ENCODE data around the gene SMOC2.

The SMOC2 gene, protein sequence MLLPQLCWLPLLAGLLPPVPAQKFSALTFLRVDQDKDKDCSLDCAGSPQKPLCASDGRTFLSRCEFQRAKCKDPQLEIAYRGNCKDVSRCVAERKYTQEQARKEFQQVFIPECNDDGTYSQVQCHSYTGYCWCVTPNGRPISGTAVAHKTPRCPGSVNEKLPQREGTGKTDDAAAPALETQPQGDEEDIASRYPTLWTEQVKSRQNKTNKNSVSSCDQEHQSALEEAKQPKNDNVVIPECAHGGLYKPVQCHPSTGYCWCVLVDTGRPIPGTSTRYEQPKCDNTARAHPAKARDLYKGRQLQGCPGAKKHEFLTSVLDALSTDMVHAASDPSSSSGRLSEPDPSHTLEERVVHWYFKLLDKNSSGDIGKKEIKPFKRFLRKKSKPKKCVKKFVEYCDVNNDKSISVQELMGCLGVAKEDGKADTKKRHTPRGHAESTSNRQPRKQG

DNA sequence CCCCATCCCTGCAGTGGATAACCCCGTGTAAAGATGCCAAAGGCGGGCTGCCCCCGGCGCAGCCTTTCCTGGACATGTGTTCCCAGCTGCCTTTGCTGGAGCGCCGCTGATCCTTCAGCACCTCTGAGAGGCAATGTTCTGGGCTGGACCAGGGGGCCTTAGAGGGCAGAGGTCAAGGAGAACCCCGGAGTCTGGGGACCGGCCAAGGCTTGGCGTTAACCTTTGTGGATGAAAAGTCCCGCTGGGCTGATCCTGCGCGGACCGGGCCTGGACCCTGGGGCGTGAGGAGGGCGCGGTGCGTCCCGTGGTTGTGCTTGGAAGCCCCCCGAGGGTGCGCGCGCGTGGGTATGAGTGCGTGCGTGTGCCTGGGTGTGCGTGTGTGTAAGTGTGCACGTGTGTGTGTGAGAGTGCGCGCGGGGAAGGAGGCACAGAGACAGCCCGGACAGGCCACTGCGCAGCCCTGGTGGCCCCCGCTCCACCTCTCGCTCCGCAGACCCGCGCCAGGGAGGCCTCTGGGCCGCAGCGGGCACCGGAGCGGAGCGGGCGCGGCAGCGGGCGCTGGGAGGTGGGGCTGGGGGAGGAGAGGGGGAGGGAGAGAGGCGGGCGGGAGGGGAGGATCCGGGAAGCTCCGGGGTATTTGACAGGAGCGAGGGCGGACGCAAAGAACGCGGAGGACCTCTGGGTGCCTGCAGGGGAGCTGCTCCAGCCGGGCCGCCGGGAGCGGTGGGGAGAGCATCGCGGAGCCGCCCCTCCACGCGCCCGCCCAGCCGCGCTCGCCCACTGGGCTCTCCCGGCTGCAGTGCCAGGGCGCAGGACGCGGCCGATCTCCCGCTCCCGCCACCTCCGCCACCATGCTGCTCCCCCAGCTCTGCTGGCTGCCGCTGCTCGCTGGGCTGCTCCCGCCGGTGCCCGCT, at the start of gene SMOC2:
Gene SMOC2 (plus strand): TSS at position 665 of the 914 bp plus-strand sequence. CDS start 187 bp downstream, at position 852.
- DNase-seq (ENCODE audit: low spot score), result no peak

DNA sequence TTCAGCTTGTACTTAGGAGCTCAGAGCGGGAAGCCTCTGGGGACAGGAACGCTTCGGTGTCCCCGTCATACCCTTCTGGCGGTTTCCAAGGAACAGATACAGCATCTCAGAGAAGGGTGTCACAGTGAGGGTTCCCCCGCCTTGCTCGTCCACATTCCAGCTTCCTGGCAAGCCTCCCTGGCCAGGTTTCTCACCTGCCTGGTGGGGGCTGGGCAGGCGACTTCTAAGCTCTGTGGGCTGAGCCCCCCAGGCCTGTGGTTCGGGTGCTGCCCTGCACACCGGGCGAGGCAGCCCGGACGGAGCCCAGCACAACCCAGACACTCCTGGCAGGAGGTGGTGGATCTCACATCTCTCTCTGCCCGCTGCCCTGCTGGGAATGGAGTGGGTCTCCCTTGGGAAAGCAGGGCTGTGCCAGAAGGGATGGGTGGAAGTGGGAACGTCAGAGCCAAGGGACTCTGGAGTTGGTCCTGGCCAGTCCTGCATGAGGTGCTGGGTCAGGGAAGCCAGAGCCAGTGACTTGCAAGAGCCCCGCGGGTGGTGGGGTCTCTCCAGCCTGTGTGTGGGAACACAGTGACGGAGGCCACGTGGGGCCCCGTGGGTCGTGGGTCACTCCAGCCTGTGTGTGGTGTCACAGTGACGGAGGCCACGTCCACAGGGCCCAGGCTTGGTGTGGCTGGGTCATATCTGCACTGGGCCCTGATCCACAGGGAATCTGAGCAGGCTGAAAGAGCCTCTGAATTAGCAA, 47.7 kb upstream of the SMOC2 start:
- no peak for DNase-seq (ENCODE audit: low spot score)

DNA sequence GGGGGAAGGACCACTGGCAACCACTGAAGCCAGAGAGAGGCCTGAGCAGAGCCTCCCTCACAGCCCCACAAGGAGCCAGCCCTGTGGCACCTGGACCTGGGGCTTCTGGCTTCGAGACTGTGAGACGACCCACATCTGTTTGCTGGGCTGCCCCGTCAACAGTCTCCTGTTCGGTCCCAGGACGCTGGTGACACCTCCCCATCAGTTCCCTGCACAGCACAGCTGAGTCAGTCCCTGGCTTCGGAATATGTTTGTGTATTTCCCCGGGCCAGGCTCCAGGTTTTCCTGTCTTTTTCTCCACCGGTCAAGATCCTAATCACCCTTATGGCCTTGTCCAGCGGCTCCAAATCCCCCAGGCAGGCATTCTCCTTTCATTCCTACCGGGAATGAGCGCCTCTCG, 46.4 kb upstream of the SMOC2 start:
- DNase-seq (ENCODE audit: low spot score), result no peak

DNA sequence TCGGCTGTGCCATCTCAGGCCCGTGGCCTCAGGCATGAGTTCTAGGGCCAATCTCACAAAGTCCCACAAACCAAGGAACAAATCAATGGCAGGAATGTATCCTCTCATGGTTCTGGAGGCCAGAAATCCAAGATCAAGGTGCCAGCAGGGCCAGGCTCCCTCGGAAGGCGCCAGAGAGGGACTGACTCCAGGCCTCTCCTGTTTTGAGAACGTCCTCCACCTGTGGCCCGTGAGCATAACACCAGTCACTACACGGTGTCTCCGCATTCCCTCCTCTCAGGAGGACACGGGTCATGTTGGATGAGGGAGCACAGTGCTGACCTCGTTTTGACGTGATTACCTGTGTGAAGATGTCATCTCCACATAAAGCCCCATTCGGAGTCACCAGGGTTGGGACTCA, 45.0 kb upstream of the SMOC2 start:
- DNase-seq (ENCODE audit: low spot score), result no peak

DNA sequence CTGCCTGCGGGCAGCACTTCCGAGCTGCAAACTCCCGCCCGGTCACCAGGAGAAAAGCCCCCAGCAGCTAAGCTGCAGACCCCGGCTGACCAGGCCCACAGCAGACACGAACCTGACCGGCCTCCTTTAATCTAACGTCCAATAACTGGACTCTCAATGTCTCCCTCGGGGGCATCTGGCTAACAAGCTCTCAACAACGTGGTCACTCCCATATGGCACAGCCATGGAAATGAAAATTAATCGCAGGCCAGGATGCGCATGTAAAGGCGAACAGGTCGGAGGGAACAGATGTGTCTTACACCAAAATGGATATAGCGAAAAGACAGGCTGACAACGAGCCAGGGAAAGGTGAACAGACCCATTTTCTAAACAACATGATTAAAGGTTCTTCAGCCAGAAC, 44.4 kb upstream of the SMOC2 start:
- no peak for DNase-seq (ENCODE audit: low spot score)

DNA sequence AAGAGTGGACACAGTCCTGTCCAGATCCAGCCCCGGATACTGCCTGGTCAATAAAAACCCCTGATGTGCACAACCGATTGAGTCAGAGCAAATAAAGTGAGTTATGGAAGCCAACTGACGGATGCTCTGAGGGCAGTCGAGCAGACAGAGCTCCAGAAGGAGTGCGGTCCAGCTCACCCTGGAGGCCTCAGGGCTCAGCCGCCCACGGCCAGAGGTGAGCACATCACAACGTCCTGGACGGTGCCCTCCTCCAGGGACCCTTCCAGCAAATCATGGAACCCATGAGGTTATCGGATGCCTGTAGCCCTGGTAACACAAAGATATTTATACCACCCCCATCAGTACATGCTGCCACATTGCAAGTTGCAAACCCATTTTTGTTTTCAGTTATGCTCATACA, 44.0 kb upstream of the SMOC2 start:
- no peak for DNase-seq (ENCODE audit: low spot score)

DNA sequence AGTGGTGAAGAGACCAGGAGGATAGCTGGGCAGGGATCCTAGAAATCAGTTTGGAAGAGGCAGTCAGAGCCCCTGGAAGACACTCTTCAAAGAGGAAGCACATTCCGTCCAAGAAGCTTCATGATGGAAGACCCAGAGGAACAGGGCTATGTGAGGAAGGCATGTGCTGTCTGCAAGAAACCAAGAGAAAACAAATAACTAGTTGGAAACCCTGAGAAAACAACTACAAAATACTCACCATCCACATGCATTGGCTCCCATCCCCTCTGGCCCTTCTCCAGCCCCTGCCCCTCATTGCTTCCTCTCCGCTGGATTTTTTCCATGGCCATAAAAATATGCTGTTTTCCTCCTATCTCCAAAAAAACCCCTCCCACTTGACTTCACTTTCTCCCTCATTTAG, 40.9 kb upstream of the SMOC2 start:
- DNase-seq (ENCODE audit: low spot score), result no peak

DNA sequence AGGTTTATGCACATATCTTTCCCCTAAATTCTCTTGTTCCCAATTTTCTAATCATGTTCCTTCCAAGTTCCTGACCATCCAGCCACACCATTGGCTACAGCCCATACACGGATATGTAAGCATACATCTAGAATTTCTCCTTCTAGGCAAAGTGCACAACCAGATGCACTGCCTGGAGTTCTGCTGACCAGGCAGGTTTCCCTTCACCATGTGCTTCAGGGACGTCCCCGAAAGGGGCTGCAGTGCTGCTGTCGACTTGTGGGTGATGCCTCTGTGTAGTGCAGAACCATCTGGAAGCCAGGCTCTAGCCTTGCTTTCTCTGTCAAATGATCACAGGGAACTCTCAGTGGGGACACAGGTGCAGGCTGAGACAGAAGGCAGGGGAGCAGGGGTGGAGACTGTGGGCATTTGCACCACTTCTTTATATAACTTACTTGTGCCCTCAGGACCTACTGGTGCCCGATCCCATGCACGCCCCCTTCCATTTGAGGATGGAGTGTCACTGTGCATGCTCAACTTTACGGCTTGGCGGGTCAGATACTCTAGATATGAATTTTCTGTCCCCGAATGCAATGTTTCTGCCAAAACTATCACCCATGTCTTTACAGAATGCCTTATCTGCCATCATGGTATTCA, 37.5 kb upstream of the SMOC2 start:
- no peak for DNase-seq (ENCODE audit: low spot score)

DNA sequence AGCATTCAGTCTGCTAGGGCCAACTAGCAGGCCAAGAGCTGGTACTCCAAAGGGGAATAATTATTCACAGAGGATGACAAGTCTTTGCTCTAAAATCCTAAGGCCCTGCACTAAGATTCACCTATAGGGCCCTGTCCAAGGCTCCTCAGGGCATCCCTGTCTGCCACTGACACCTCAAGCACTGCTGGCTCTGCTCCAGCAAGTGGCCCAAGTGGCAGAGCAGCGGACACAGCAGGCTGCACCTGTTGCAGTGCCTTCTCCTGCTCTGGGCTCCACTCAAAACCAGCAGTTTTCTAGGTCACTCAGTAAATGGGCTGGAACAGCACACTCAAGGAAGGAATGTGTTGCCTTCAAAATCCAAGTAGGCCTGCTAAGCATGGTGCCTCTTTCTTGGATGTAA, 36.4 kb upstream of the SMOC2 start:
- DNase-seq (ENCODE audit: low spot score), result no peak

DNA sequence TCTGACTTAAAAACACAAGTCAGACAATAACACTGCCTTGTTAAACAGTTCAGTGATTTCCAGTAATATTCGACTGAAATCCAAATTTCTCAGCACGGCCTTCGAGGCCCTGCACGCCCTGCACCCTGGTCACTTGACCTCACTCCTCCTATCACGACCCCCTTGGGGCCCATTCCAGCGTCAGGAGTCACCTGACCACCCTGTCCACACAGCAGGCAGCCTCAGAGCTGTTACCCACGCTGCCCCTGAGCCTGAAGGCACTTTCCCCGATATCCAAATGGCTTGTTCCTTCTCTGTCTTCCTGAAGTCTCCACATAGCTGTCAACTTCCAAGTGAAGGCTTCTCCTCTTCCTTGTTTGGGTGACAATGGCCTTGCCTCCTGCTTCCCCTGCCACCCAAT, 33.1 kb upstream of the SMOC2 start:
- DNase-seq (ENCODE audit: low spot score), result no peak

DNA sequence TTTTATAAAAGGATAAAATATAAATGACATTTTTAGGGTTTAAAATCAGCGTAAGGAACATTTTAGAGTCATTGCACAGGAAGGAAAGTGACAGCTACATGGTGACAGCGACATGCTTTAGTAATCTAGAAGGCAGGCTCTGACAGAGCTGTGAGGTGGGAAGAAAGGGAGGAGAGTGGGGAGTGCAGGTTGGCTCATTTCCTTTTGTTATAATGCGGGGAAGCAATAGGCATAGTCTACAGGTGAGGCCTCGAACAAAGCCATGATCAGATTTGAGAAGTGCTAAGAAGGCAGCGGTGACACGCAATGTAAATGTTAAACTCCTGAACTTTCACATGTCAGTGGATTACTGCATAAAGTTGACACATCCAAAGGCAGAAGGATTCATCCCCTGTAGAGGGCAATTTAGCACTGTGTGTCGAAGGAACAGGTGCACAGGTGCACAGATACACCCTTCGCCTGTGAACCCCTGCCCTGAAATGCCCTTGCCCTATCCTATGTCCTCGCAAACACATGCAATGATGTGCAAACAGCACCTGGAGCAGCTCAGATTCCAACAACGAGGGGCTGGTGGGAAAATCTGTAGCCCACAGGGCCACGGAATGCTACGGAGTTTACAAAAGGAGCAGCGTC, 32.4 kb upstream of the SMOC2 start:
- no peak for DNase-seq (ENCODE audit: low spot score)

DNA sequence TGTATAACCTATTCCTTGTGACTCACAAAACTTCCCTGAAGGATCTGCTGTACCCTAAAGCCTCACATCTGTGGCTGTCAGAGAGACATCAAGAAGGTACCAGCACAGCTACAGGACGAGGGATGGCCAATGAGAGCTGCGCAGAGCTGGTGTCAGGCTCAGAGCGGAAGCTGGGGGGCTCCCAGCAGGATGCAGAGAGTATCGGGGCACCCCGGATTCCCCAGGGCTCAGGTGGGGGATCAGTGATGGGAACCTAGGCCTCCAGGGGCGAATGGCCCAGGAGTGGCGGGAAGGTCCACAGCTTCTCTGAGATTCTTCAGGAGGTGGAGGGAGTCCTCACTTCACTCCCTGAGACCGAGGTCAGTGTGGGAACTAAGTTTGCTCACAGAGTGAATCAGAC, 30.9 kb upstream of the SMOC2 start:
- no peak for DNase-seq (ENCODE audit: low spot score)

DNA sequence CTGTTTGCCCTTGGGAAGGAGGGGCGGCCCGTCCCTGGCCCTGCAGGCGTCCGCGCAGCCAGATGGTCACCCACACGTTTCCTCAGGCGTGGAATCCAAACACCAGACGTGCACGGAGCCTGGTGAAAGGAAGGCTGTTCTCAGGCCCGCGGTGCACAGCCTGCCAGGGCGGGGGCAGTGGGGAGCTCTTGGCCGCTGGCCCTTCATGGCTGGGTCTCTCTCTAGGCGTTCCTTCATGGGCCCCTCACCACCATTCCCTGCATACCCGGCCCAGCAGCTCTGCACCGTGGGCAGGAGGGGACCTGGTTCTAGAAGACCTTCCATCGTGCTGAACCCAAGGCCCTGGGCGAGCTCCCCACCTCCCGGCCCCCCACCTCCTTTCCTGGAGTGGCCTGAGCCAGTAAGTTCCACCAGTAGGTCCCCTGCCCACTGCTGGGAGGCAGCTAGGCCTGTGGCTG, 30.4 kb upstream of the SMOC2 start:
- no peak for DNase-seq (ENCODE audit: low spot score)

DNA sequence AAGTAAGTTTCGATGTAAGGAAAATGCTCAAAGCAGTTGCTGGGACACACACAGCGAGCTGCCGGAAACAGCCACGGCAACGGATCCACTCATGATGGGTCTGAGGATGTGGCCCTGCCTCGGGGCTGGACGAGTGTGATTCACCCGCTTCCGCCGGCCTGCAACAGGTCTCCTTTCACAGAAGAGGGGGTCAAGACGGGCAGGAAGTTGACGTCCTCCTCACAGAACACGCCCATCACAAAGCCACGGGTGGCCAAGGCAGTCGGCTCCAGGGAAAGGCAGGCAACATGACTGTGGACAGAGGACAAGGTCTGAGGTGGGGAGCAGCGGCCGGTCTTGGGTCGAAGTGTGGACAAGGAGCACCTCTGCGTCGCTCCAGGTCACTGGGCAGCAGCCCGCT, 29.9 kb upstream of the SMOC2 start:
- DNase-seq (ENCODE audit: low spot score), result no peak

DNA sequence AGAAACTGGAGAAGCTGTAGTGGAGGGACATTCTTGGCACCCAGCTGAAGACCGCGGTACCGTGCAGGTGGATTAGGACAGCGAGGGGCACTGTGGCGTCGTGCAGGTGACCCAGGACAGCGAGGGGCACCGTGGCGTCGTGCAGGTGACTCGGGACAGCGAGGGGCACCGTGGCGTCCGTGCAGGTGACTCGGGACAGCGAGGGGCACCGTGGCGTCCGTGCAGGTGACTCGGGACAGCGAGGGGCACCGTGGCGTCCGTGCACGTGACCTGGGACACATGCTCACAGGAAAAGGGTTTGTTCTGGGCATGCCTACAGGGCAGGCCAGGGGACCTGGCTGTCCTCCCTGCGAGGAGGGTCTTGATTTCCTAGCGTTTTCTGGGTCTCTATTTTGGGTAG, 29.2 kb upstream of the SMOC2 start:
- DNase-seq (ENCODE audit: low spot score), result no peak

DNA sequence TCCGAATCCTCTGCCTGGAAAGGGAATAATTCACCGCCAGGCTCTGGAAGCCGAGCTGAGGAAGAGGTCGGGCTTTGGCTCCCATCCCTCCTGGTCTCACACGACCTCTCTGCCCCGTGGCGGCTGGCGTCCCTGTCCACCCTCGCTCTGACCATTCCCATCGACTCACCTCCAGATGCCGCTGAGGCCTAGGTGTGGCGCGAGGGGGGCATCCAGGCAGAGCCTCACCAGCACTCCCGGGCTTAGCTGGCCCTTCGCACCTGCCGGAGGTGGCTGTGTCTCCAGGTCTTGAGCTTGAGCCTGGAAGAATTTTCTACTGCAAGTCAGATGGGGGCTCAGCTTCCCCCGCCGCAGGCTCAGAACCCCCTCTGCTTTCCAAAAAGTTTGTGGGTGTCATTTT, 28.5 kb upstream of the SMOC2 start:
- no peak for DNase-seq (ENCODE audit: low spot score)

DNA sequence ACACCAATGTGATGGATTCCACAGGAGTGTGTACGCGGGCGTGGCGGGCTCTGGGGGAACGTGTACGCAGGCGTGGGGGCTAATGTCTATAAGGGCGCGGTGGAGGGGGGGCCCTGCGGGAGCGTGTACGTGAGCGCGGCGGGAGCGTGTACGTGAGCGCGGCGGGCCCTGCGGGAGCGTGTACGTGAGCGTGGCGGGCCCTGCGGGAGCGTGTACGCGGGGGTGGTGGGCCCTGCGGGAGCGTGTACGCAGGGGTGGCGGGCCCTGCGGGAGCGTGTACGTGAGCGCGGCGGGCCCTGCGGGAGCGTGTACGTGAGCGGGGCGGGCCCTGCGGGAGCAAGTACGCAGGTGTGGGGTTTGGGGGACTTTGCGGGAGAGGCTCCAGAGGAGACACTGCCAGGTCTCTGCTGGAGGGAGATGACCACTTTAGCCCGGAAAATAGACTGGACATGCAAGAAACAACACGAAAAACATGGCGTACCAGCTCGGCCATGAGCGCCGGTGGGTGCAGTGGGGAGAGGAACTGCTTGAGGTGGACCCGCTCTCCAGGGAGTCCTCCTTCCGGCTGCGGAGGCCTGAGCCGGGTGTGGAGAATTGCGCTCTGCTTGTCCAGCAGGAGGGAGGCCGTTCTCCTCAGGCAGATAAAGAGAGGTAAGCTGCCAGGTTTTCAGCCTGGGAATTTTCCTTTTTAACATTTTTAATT, 27.8 kb upstream of the SMOC2 start:
- DNase-seq (ENCODE audit: low spot score), result no peak

DNA sequence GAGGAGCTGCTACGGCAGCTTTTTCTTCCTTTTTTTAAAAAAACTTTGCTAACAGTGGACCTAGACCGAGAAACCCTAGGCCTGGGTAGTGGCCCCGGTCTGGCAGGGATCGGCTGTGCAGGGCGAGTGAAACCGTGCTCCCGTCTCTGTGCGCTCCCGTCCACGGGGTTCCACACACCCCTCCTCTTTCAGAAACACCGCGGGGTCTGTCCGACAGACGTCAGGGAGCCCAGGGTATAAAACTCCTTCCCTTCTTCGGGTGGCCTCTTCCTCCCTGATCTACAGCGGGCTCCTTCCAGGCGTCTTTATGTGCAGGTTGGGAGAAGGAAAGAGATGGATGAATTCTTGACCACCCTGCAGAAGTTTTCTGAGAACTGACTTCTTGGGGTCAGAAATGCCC, 27.1 kb upstream of the SMOC2 start:
- DNase-seq (ENCODE audit: low spot score), result no peak

DNA sequence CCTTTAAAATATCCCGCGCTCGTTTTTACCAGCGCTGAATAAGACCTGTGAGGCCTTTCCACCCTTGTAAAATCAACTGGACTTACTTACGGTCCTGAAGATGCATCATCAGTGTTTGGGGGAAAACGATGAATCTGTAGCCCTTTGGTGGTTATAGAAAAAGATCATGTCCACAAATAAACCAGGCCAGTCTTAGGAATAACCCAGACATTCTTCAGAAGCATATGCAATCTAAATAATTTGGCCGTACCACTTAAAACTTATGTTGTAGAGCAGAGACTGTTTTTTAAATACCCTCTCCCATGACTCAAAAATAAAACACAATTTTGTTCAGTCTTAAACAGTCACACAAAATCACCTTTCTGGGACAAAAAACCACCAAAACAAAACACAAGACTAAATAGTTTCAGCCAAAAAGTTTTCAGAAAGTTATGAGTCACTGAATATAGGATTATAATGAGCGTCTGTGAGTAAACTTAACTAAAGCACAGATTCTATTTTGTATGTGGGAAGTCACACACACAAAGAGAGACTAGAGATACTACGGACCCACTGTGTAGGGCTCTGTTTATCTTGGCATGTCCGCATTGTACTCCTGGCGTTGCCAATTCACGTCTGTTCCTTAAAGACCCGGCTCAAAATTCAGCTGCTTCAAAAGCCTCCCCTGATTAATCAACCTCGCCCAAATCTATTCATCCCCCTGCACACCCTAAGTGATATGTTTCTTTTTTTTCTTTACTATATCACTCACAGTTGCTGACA, 26.5 kb upstream of the SMOC2 start:
- DNase-seq (ENCODE audit: low spot score), result no peak

All from AG08395 (cell line).